Activated CD4-positive, alpha-beta T cell treated with anti-CD3 and anti-CD28 coated beads, Interleukin-2, amount 50 U/mL, for 16 hours (primary cell): ENCODE measurements around the gene KCNMB1.

ENCODE experiments used
- DNase-seq: peaks from one replicate; pipeline ENCODE4 v3.0.0-alpha.2; 2020

Gene KCNMB1

DNA sequence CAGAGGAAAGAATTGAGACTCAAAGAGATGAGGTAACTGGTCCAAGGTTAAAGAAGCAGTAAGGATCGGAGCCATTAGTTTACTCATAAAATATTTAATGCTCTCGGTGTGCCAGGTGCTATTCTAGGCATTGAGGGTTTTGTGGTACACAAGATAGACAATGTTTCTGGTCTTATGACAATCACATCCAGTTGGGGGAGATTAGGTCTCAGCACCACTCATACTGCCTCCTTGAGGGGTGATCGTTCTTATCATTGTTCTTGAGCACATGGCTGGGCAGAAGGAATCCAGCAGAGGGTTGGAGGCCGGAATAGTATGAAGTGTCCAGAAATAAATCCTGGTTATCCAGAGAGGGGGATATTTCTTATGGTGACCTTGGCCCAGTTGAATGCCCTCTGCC is 50.9 kb downstream of the KCNMB1 start:
- no peak for DNase-seq

DNA sequence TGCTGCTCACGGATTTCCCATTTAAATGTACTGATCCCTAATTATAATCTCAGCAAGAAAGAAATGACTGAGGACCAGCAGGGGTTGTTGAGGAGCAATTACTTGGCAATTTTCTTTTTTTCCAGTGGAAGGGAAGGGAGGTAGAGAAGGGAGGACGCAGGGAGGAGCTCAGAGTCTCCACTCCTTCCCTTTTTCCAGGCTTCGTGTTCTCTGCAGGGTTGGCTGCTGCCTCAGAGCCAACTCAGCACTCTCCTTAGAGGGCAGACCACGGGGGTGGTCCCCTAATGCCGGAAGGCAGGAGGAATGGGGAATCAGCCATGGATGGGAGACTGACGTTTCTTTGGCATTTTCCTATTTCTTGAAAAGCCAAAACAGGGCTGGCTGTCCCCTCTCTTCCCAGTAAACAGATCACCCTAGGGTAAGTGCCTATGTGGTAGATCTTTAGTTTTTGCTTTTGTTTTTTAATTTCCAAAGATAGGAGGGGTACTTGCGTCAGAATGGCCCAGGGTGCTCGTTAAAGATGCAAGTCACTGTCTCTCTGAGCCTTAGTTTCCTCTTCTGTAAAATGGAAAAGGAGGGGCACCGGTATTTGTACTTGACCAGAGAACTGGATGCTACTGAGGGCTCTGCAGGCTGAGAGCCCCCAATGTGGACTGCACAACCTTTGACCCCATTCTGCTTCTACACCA is 52.0 kb downstream of the KCNMB1 start:
- no peak for DNase-seq

DNA sequence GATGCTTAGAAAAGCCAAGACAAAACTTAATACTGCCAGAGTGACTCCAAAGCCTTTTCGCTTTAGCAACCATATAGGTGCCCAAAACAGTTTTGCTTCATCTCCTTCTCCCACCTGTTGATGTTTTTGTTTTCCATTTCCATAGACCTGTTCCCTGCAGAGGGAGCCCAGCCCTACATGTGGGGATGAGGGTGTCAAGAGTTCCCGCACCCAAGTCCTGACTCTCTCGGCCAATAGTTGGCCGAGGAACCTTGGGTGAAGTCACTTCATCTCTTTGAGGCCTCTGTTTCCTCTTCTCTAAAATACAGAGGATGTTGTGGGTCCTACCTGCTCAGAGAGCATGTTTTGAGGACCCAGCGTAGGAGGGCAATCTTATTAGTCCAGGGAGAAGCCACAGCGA is 53.1 kb downstream of the KCNMB1 start:
- DNase-seq, result no peak

DNA sequence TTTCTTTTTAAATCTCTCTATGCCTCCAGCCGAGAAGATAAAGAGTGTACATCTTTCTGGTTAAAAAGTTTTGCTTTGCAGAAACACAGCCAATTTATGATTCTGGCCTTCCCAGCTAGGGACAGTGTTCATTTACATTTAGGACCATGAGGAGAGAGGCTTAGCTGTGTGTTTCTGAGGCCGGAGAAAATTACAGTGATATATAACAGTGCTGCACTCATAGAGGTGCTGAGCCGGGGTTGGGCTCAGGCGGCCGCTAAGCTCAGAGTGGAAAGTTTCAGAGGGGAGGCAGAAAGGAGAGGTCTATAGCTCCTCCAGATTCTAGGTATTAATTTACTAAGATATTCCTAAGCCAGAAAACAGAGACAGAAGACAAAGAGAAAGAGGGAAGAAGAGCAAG is 54.5 kb downstream of the KCNMB1 start:
- DNase-seq, result peak; percentile 44

DNA sequence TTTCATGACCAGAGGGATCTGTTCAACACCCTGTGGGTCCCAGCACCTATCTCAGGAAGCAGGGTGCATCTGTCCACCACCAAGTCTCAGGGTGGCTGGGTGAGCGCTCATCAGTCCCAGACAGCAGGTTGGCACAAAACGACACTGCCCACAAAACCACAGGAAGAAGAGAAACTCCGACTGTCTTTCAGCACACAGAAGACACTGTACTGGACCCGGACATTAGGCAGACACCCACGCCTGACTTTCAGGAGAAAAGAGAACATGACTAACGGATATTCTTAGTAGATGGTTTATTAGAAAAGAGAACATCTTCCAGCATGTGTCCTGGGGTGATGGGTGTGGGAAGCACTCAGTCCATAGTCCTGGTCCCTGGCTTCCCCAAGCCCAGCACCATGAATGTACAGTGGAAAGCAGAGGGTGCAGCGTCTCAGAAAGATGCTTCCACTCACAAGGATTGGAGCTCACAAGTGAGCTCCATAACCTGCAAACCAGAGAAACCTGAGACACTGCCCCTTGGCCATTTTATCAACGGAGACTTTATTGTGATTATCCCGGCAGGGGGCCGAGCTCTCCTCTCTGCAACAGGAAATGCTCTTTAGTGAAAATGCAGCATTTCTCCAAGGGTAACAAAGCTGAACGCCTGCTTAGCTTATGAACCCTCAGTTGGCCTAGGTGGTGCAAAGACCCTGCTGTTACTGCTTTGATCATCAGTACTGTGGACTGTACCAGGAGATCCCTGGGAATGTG is 55.8 kb downstream of the KCNMB1 start:
- peak; percentile 89 for DNase-seq

DNA sequence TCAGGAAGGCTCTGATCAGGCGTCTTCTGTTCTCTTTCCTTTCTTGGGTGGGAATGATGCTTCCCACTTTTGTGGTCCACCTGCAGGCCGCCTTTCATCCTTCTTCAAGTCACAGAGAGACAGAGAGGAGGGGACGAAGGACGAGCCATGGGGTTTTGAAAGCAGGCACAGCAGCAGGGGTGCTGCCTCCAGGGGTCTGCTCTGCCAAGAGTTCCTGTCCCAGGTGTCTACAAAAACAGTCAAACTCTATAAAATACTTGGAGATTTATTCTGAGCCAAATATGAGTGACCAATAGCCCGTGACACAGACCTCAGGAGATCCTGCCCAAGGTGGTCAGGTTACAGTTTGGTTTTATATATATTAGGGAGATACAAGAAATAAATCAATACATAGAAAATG is 57.1 kb downstream of the KCNMB1 start:
- DNase-seq, result no peak

DNA sequence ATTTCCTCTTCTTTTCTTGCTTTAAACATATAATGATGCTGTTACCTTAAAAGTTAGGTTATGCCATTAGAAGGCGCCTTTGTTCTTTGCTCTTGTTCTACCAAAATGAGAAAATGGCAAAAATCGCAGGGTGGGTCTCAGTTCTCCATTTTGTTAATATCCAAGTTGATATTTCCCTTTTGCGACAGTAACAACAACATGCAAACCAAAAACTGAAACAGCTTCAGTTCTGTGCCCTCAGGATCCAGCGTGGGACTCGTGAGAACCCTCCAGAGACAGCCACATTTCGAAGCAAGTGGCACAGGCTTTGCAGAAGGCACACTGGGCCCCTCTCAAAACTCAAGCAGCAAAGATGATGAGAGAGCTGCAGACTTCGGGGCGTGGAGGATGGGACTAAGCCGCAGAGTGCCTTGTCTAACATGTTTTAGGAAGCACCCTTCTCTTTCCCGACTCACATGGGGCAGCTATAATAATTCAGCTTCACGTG is 58.6 kb downstream of the KCNMB1 start:
- peak; percentile 24 for DNase-seq

DNA sequence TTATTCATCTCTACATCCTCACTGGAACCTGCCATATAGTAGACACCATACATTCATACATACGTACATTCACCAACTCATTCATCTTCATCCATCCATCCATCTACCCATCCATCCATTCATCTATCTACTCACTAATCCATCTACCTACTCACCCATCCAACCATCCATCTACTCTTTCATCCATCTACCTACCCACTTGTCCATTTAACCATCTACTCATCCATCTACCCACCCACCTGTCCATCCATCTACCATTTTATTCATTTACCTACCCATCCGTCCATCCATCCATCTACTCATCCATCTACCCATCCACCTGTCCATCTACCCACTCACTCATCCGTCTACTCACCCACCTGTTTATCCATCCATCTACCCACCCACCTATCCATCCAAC is 59.6 kb downstream of the KCNMB1 start:
- no peak for DNase-seq

DNA sequence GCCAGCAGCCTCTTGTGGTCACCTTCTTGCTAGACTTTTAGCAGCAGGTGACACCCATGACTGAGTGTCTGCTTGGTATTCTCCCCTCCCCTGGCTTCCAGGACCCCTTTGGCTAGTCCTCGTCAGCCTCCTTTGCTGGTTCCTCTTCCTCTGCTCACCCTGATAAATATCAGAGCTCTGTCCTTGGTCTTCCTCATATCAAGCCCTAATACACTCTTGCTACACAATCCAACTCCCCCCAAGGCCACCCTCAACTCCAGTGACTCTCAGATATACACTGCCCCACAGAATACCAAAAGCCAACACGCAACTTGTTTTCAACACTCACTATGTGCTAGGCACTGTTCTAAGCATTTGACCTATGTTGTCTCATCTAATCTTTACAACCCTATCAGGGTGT is 61.3 kb downstream of the KCNMB1 start:
- no peak for DNase-seq

DNA sequence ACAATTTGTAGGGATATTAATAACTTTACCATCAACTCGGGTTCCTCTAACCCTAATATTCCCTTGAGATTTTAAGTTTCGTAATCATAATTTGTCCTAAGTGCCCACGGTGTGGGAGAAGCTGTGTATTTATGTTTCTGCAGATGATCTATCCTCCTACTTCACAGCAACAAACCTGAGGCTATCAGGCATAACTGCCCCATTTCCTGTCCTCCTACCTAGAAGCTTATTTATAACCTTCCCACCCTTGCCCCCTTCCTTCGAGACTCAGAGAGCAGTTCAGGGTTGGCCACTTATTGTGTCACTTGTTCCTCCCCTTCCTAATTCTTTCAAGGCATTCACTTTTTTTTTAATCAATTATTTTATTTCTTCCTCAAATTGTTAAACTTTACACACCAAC is 62.0 kb downstream of the KCNMB1 start:
- DNase-seq, result no peak
